ENCODE results near the gene CBLL2. TPM values are rescaled to one million over a fixed set of nuclear protein-coding genes. Genes with fewer than 3 reads are reported as not detected.

The CBLL2 gene, protein sequence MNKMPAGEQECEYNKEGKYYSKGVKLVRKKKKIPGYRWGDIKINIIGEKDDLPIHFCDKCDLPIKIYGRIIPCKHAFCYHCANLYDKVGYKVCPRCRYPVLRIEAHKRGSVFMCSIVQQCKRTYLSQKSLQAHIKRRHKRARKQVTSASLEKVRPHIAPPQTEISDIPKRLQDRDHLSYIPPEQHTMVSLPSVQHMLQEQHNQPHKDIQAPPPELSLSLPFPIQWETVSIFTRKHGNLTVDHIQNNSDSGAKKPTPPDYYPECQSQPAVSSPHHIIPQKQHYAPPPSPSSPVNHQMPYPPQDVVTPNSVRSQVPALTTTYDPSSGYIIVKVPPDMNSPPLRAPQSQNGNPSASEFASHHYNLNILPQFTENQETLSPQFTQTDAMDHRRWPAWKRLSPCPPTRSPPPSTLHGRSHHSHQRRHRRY
- not detected in 2 replicates for total RNA-seq

DNA sequence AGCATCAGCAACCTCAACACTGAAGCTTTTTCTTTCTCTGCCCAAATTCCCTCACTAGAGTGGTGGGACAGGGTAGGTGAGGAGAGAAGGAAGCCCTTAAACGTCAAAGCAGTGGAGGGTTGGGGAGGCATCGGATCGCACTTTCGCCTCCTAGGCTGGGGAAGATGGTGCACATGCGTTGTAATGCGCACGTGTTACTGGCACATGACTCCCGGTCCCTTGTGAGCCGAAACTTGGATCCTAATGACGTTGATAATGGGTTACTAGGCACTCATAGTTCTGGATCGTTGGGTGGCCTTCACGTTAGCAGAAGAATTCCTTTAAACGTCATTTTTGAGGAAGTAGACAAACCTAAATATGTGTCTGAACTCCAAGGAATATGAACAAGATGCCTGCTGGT lies at the start of gene CBLL2:
Gene CBLL2, plus strand, starts transcription at position 301 of the 400 bp plus-strand sequence. Its CDS starts 79 bp downstream, at position 380.

Other genes with a start within 250 kb of the CBLL2 start
- under 0.01 TPM in 2 replicates for gene PHEX, start 240.6 kb upstream of the CBLL2 start, total RNA-seq

Data from regular cardiac myocyte (primary cell).